ENCODE measurements around the gene DAZ4. TPM values are rescaled to one million over a fixed set of nuclear protein-coding genes. Genes with fewer than 3 reads are reported as not detected.
"Not testable (repeated sequence)": the region's sequence is repeated elsewhere in the genome, so short reads cannot be mapped to it uniquely, and the experiment has no call there.

The DAZ4 gene, protein sequence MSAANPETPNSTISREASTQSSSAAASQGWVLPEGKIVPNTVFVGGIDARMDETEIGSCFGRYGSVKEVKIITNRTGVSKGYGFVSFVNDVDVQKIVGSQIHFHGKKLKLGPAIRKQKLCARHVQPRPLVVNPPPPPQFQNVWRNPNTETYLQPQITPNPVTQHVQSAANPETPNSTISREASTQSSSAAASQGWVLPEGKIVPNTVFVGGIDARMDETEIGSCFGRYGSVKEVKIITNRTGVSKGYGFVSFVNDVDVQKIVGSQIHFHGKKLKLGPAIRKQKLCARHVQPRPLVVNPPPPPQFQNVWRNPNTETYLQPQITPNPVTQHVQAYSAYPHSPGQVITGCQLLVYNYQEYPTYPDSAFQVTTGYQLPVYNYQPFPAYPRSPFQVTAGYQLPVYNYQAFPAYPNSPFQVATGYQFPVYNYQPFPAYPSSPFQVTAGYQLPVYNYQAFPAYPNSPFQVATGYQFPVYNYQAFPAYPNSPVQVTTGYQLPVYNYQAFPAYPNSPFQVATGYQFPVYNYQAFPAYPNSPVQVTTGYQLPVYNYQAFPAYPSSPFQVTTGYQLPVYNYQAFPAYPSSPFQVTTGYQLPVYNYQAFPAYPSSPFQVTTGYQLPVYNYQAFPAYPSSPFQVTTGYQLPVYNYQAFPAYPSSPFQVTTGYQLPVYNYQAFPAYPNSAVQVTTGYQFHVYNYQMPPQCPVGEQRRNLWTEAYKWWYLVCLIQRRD
- total RNA-seq (not detected in 2 replicates), polyA plus RNA-seq (not detected in 2 replicates)

GRCh38 chrY:24833619-24834018 is at the start of gene DAZ4:
DAZ4 (plus strand) TSS chrY:24833919; CDS start chrY:24834127, 208 bp downstream.
- H3K4me1 ChIP-seq (ENCODE audit: low read depth); H3K27ac ChIP-seq; DNase-seq (ENCODE audit: low read depth in 1 of 2, low spot score in 1 of 2); H3K36me3 ChIP-seq; H3K27me3 ChIP-seq; H3K4me3 ChIP-seq; H3K9me3 ChIP-seq (ENCODE audit: low read depth): not testable (repeated sequence)

DNA sequence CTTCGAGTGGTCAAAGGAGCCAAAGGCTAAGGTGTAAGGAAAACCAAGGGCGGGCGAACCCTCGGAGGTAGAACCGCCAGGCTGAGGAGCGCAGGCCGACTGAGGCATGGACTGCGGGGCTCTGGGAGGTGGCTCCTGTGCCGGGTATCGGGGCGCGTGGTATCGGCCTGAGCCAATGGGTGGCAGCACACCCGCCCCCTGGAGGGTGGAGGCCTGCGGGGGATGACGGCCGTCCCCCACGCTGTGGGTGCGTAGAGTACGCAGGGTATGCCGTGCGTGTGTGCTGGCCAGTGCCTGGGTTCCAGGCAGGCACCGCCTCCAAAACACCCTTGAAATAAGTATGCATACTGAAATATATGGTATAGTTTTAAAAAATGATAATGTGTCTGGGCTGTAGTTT is 20.4 kb upstream of the DAZ4 start, which contains the start of gene DAZ3:
DAZ3 (minus strand) TSS at position 101 of the 400 bp plus-strand sequence. CDS start 208 bp downstream, outside the sequence.
- not testable (repeated sequence) for H3K9me3 ChIP-seq (ENCODE audit: low read depth); H3K36me3 ChIP-seq; H3K27ac ChIP-seq; H3K27me3 ChIP-seq; H3K4me1 ChIP-seq (ENCODE audit: low read depth); H3K4me3 ChIP-seq; DNase-seq (ENCODE audit: low read depth in 1 of 2, low spot score in 1 of 2)

GRCh38 chrY:24821836-24822235 is 11.9 kb upstream of the DAZ4 start:
- not testable (repeated sequence) for H3K9me3 ChIP-seq (ENCODE audit: low read depth); H3K27ac ChIP-seq; H3K4me1 ChIP-seq (ENCODE audit: low read depth); H3K4me3 ChIP-seq; H3K27me3 ChIP-seq; H3K36me3 ChIP-seq; DNase-seq (ENCODE audit: low read depth in 1 of 2, low spot score in 1 of 2)

GRCh38 chrY:24824184-24824879 is 9.4 kb upstream of the DAZ4 start:
- H3K27ac ChIP-seq; H3K4me1 ChIP-seq (ENCODE audit: low read depth); DNase-seq (ENCODE audit: low read depth in 1 of 2, low spot score in 1 of 2); H3K27me3 ChIP-seq; H3K4me3 ChIP-seq; H3K9me3 ChIP-seq (ENCODE audit: low read depth); H3K36me3 ChIP-seq: not testable (repeated sequence)

- H3K4me3 ChIP-seq; DNase-seq (ENCODE audit: low read depth in 1 of 2, low spot score in 1 of 2); H3K27me3 ChIP-seq; H3K9me3 ChIP-seq (ENCODE audit: low read depth); H3K4me1 ChIP-seq (ENCODE audit: low read depth); H3K36me3 ChIP-seq; H3K27ac ChIP-seq: not testable (repeated sequence)
Observed at GRCh38 chrY:24825069-24825468, 8.7 kb upstream of the DAZ4 start.

Other genes starting within 250 kb of the DAZ4 start
- gene BPY2B, start 215.9 kb upstream of the DAZ4 start, total RNA-seq = not detected in 2 replicates
- gene BPY2B, start 215.9 kb upstream of the DAZ4 start, polyA plus RNA-seq = not detected in 2 replicates
- gene DAZ3, start 20.5 kb upstream of the DAZ4 start, total RNA-seq = not detected in 2 replicates
- not detected in 2 replicates for gene DAZ3, start 20.5 kb upstream of the DAZ4 start, polyA plus RNA-seq
- gene BPY2C, start 218.2 kb downstream of the DAZ4 start, total RNA-seq = not detected in 2 replicates
- gene BPY2C, start 218.2 kb downstream of the DAZ4 start, polyA plus RNA-seq = not detected in 2 replicates

Data from cardiac muscle cell (in vitro differentiated cells and primary cell).